Stimulated activated effector memory CD8-positive, alpha-beta T cell treated with anti-CD3 and anti-CD28 coated beads, Interleukin-12 subunit alpha, Interleukin-12 subunit beta, amount 100 ng/mL, for 72 hours (primary cell): ENCODE data around the gene ZCCHC24.
"Not testable (repeated sequence)": the region's sequence is repeated elsewhere in the genome, so short reads cannot be mapped to it uniquely, and the experiment has no call there.

ENCODE experiments used
- ATAC-seq: fragments of 150-1000 bp; cut with Tn5 transposase; 2 replicates; pipeline ENCODE4 v1.10.0; 2021
- DNase-seq, 2 donors: peaks; one replicate each; pipeline ENCODE4 v3.0.0; 2021 to 2022; ENCODE audit warnings: low spot score in 2 of 2
- H3K27ac Mint-ChIP-seq: one replicate; pipeline ENCODE4 v1.8.0; 2022; ENCODE audit warnings: mild to moderate bottlenecking, mixed read lengths
- H3K36me3 Mint-ChIP-seq: one replicate; pipeline ENCODE4 v1.8.0; 2022; ENCODE audit warnings: mild to moderate bottlenecking, mixed read lengths
- H3K4me1 Mint-ChIP-seq: one replicate; pipeline ENCODE4 v1.8.0; 2022; ENCODE audit warnings: mixed read lengths
- H3K4me3 Mint-ChIP-seq: one replicate; pipeline ENCODE4 v1.8.0; 2022; ENCODE audit warnings: mild to moderate bottlenecking, mixed read lengths
- H3K9me3 Mint-ChIP-seq: one replicate; pipeline ENCODE4 v1.8.0; 2022; ENCODE audit warnings: mixed read lengths

ZCCHC24 gene

GRCh38 chr10:79459243-79459642 lies 13.8 kb upstream of the ZCCHC24 start:
- Mint-ChIP-seq H3K9me3 (no peaks in the 10 kb centered on the region), H3K4me3 (no peak overlapping the region), H3K27ac (no peak overlapping the region), H3K4me1 (no peaks in the 10 kb centered on the region), H3K36me3 (no peaks in the 10 kb centered on the region)
- DNase-seq, result no peak
- ATAC-seq, result no peak

GRCh38 chr10:79458483-79458882 lies 13.1 kb upstream of the ZCCHC24 start:
- Mint-ChIP-seq H3K36me3 (no peaks in the 10 kb centered on the region), H3K4me3 (no peak overlapping the region), H3K4me1 (no peaks in the 10 kb centered on the region), H3K9me3 (no peaks in the 10 kb centered on the region), H3K27ac (no peak overlapping the region)
- ATAC-seq (no peak), DNase-seq (no peak)

- Mint-ChIP-seq H3K4me3 (no peak overlapping the region), H3K9me3 (no peaks in the 10 kb centered on the region), H3K4me1 (no peaks in the 10 kb centered on the region), H3K27ac (no peak overlapping the region), H3K36me3 (no peaks in the 10 kb centered on the region)
- ATAC-seq (no peak), DNase-seq (no peak)
Measured at GRCh38 chr10:79457256-79457785, 11.9 kb upstream of the ZCCHC24 start.

- Mint-ChIP-seq H3K27ac (no peak overlapping the region), H3K4me3 (no peak overlapping the region), H3K9me3 (no peaks in the 10 kb centered on the region), H3K4me1 (no peaks in the 10 kb centered on the region), H3K36me3 (no peaks in the 10 kb centered on the region)
- no peak for ATAC-seq
- DNase-seq, result no peak
Measured at GRCh38 chr10:79454259-79454658, 8.8 kb upstream of the ZCCHC24 start.

- H3K9me3 Mint-ChIP-seq, result no peaks in the 10 kb centered on the region
Measured at GRCh38 chr10:79453392-79453791, 8.0 kb upstream of the ZCCHC24 start.

GRCh38 chr10:79452174-79452611 lies 6.8 kb upstream of the ZCCHC24 start:
- H3K4me3 Mint-ChIP-seq, result no peak overlapping the region
- ATAC-seq (no peak), DNase-seq (no peak)
- H3K9me3 Mint-ChIP-seq, result no peaks in the 10 kb centered on the region
- H3K36me3 Mint-ChIP-seq, result no peaks in the 10 kb centered on the region
- H3K27ac Mint-ChIP-seq, result no peak overlapping the region
- H3K4me1 Mint-ChIP-seq, result no peaks in the 10 kb centered on the region

More at GRCh38 chr10:79453392-79453791, 8.0 kb upstream of the ZCCHC24 start:
- H3K4me3 Mint-ChIP-seq, result no peak overlapping the region
- no peaks in the 10 kb centered on the region for H3K4me1 Mint-ChIP-seq
- no peak for ATAC-seq
- no peak for DNase-seq
- H3K36me3 Mint-ChIP-seq, result no peaks in the 10 kb centered on the region
- H3K27ac Mint-ChIP-seq, result no peak overlapping the region

- Mint-ChIP-seq H3K4me1 (peaks cover 9% of the 10 kb centered on the region), H3K4me3 (no peak overlapping the region), H3K27ac (no peak overlapping the region), H3K9me3 (no peaks in the 10 kb centered on the region), H3K36me3 (no peaks in the 10 kb centered on the region)
- ATAC-seq (no peak), DNase-seq (no peak)
Measured at GRCh38 chr10:79451046-79451699, 5.7 kb upstream of the ZCCHC24 start.

- no peaks in the 10 kb centered on the region for H3K9me3 Mint-ChIP-seq
- no peak overlapping the region for H3K27ac Mint-ChIP-seq
- H3K4me1 Mint-ChIP-seq, result peaks cover 17% of the 10 kb centered on the region
- DNase-seq (no peak), ATAC-seq (no peak)
- H3K36me3 Mint-ChIP-seq, result no peaks in the 10 kb centered on the region
- no peak overlapping the region for H3K4me3 Mint-ChIP-seq
Measured at GRCh38 chr10:79449181-79450146, 4.0 kb upstream of the ZCCHC24 start.

GRCh38 chr10:79448732-79449049 lies 3.3 kb upstream of the ZCCHC24 start:
- no peaks in the 10 kb centered on the region for H3K36me3 Mint-ChIP-seq
- H3K4me1 Mint-ChIP-seq, result peaks cover 24% of the 10 kb centered on the region
- no peak overlapping the region for H3K27ac Mint-ChIP-seq
- DNase-seq, result no peak
- H3K4me3 Mint-ChIP-seq, result no peak overlapping the region
- ATAC-seq, result no peak
- no peaks in the 10 kb centered on the region for H3K9me3 Mint-ChIP-seq

GRCh38 chr10:79447911-79448731 lies 2.7 kb upstream of the ZCCHC24 start:
- peaks cover 30% of the 10 kb centered on the region for H3K4me1 Mint-ChIP-seq
- DNase-seq, result no peak
- H3K9me3 Mint-ChIP-seq, result no peaks in the 10 kb centered on the region
- no peaks in the 10 kb centered on the region for H3K36me3 Mint-ChIP-seq
- H3K4me3 Mint-ChIP-seq, result no peak overlapping the region
- H3K27ac Mint-ChIP-seq, result no peak overlapping the region
- ATAC-seq, result no peak

GRCh38 chr10:79447249-79447648 lies 1.8 kb upstream of the ZCCHC24 start:
- ATAC-seq, H3K27ac Mint-ChIP-seq, DNase-seq, H3K9me3 Mint-ChIP-seq, H3K36me3 Mint-ChIP-seq: not testable (repeated sequence)
- H3K4me3 Mint-ChIP-seq, result peak overlapping the region; percentile 64
- H3K4me1 Mint-ChIP-seq, result peaks cover 33% of the 10 kb centered on the region

GRCh38 chr10:79446758-79447084 lies 1.3 kb upstream of the ZCCHC24 start:
- H3K4me3 Mint-ChIP-seq, result peak overlapping the region; percentile 64
- no peaks in the 10 kb centered on the region for H3K36me3 Mint-ChIP-seq
- peaks cover 33% of the 10 kb centered on the region for H3K4me1 Mint-ChIP-seq
- DNase-seq (no peak), ATAC-seq (no peak)
- H3K9me3 Mint-ChIP-seq, result no peaks in the 10 kb centered on the region
- no peak overlapping the region for H3K27ac Mint-ChIP-seq

- DNase-seq, result no peak
- Mint-ChIP-seq H3K9me3 (no peaks in the 10 kb centered on the region), H3K36me3 (no peaks in the 10 kb centered on the region), H3K4me3 (peak overlapping the region; percentile 64), H3K27ac (no peak overlapping the region), H3K4me1 (peaks cover 33% of the 10 kb centered on the region)
- ATAC-seq, result peak; percentile 1
Measured at GRCh38 chr10:79445977-79446757, 743 bp upstream of the ZCCHC24 start.

GRCh38 chr10:79444199-79445119 lies 965 bp downstream of the ZCCHC24 start:
- Mint-ChIP-seq H3K27ac (peak overlapping the region; percentile 67), H3K36me3 (no peaks in the 10 kb centered on the region), H3K9me3 (no peaks in the 10 kb centered on the region), H3K4me3 (peak overlapping the region; percentile 64), H3K4me1 (peaks cover 33% of the 10 kb centered on the region)
- peak; percentile 51 for ATAC-seq
- peak; percentile 49 to 80 for DNase-seq
